Effector CD8-positive, alpha-beta T cell (primary cell): ENCODE results near the gene FAM50A.

Experiments used
- DNase-seq: peaks from one replicate; lab custom pipeline; 2025; lab: John Stamatoyannopoulos, UW

FAM50A gene

DNA sequence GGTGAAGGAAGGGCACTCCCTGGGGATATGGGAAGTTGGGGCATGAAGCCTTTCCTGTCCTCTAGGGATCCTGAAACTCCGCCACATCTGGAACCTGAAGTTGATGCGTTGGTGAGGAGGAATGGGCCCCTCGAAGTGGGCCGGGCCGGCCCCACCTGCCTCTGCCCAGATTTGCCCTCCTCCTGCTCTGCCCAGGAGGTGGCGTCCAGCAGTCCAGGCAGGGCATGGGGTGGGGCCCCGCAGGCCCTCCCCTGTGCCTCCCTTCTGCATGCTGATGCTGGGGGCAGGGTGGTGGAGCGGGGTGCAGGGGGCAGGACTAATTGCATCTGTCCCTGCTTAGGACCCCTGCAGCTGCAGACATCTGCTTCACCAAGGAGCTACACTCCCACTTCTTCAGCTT lies 30.8 kb upstream of the FAM50A start:
- no peak for DNase-seq

DNA sequence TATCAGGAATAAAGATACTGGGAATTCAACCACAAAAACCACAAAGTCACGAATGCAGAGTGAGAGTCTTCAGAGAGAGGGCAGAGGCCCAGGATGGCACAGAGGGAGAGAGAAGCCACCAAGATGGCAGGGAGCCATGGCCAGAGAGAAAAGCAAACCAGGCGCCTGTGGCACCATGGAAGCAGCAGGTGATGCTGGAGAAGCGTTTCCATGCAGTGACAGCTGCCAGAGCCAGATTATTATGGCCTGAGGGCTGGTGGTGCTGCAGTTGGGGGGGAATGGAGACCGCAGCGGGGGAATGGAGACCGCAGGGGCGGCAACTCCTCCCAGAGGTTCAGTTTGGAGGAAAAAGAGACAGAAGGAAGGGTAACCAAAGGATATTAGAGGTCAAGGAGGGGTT lies 26.8 kb upstream of the FAM50A start:
- DNase-seq, result no peak

DNA sequence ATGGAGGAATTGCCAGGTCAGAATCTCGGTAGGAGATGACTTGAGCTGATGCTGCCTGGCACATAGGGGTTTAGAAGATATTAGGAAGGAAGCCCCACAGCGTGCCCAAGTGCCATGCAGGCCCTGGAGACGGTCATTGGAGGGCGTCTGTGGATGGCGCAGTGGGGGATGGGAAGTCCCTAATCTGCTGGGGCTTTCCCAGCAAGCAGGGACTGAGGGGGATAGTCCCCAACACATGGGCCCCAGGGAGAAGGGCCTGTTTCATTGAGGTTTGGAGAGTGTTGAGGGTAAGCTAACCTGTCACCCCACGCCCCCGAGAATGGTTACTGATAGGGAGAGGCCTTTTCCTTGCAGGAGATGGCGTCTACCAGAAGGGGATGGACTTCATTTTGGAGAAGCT lies 24.8 kb upstream of the FAM50A start:
- DNase-seq, result no peak

DNA sequence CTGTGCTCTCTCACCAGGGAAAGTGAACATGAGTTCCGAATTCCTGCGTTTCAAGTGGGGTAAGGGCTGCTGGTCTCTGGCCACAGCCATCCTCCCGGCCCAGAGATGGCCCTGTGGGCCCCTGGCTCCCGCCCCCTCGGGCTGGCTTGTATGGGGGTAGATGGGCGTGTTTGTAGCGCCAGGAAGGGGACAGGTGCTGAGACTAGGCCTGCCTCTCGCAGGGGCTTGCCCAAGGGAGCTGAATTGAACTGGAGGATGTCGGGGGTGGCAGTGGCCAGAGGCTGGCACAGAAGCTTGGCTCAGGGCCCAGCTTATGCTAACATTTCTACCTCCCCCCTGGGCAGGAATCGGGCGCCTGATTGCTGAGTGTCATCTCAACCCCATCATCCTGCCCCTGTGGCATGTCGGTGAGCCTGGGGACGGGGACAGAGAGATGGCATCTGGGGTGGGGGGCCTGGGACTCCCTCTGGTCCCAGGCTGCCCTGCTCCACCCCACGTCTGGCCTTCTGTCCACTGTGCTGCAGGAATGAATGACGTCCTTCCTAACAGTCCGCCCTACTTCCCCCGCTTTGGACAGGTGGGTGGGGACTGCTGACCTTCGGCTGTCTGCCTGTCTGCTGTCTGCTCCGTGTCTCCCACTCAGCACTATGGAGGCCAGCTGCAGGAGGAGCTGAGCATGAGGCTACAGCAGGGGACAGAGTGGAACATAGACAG lies 24.1 kb upstream of the FAM50A start:
- DNase-seq, result no peak

DNA sequence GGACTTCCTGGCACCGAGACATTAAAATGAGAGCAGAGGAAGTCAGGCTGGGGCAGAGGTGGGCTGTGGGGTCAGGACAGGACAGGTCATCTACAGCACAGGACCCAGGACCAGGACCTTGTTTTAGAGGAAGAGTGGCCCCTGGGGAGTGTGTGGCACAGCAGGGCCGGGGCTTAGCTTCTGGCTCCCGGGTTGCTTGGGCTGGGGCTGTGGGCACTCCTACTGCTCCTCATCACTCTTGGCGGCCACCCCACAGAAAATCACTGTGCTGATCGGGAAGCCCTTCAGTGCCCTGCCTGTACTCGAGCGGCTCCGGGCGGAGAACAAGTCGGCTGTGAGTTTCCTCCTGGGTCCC lies 23.6 kb upstream of the FAM50A start:
- no peak for DNase-seq

DNA sequence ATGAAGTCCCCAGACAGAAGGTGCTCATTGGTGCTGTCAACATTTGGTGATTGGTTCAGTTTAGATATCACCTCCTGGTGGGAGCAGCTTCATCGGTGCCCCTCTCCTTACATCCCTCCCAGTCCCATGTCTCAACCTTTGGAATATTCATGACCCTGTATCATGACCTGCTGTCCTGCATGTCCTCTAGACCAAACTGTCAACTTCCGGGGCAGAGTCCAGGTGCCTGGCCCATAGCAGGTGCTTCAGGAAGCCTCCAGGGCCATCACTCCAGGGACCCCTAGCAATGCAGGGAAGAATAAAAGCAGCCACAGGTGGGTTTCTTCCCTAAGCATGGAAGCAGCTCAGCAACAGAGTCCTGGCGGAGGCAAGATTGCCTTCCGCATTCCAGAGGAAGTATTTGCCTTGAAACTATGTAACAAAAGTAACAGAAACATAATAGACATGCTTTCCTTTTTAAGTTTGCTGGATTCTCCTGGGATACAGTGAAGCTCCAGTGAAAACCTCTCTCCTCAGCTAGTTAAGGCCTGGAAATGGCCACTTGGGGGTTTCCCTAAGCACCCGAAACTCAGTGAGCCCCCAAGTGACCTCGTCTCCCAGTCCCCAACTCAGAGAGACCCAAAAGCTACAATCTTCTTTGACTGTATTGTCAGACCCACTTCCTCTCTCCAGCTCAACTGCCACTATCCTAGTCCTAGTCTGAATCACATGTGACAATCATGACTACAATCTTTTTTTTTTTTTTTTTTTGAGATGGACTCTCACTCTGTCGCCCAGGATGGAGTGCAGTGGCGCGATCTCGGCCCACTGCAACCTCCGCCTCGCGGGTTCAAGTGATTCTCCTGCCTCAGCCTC lies 16.8 kb upstream of the FAM50A start:
- no peak for DNase-seq

DNA sequence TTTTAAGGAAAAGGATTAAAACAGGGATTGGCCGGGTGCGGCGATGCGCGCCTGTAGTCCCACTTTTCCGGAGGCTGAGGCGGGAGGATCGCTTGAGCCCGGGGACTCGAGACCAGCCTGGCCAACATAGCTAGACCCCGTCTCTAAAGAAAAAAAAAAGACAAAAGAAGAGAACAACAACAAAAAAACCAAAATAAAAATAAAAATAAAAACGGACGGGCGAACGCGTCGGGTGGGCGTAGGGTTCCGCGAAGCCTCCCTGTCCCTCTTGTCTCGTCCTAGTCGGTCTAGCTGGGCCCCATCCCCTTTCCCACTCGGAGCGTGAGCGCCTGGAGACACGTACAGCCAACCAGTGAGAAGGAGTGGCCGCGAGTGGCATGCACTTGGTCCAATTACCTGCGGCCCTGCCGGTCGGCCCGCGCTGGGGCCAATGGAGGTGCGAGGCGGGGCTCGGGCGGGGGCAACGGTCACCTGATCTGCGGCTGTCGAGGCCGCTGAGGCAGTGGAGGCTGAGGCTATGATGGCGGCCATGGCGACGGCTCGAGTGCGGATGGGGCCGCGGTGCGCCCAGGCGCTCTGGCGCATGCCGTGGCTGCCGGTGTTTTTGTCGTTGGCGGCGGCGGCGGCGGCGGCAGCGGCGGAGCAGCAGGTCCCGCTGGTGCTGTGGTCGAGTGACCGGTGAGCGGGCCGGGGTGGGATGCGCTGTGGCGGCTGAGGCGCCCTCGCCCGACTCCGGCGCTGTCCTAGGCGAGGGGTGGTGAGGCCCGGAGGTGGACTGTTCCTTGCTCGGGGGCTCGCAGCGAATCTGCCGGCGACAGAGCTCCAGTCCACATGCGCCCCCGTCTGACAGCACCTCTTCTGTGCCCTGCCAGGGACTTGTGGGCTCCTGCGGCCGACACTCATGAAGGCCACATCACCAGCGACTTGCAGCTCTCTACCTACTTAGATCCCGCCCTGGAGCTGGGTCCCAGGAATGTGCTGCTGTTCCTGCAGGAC lies 15.5 kb upstream of the FAM50A start, which contains the start of gene ATP6AP1:
Gene ATP6AP1 (plus strand): TSS at position 502 of the 996 bp plus-strand sequence. CDS start 16 bp downstream, at position 518.
- peak; percentile 74 for DNase-seq

DNA sequence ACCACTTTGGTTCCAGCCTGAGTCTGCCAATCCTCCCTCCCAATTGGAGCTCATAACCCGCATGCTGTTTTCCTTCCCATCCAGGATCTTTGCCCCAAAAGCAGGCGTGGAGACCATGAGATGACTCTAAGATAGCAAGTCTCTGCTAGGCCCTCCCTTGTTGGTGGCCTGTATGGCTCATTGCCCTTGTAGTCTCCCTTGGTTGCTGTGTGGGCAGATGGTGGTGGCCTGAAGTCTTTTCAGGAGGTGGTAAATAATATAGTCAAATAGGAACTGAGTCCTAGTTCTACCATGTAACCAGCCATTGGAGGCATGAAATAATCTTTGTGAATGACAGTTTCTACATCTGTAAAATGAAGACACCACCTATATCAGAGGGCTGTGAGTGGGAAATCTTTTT lies 14.2 kb upstream of the FAM50A start:
- no peak for DNase-seq

DNA sequence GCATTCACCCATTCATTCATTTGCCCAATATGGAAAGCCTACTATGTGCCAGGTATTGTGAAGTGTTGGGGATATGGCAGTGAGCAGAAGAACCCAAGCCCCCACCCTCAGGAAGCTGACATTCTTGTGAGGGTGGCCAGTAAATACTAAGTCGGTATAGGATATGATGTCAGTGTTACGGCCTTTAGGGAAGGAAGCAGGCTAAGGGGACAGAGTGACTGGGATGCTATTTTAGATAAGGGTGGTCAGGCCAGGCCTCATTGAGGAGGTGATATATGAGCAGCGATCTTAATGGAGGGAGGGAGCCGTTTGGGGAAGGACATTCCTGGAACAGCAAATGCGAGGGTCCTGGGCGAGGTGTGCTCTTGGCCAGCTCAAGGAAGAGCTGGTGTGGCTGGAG lies 13.5 kb upstream of the FAM50A start:
- DNase-seq, result no peak

DNA sequence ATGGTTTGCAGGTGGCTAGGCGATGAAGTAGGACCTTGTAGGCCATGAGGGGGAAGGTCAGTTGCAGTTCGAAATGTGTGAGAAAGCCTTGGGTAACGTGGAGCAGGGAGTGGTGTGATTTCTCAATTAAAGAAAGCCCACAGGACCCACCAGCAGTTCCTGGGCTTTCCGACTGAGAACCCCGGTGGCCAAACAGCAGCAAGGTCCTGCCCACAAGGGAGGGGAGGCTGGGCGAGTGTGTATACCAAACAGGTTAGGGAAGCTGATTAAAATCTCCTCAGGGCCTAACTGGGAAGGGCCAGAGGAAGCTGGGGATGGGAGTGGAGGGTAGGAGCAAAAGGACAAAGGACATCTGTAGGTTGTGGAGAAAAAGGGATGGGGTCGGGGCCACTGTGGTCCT lies 13.0 kb upstream of the FAM50A start:
- DNase-seq, result no peak

DNA sequence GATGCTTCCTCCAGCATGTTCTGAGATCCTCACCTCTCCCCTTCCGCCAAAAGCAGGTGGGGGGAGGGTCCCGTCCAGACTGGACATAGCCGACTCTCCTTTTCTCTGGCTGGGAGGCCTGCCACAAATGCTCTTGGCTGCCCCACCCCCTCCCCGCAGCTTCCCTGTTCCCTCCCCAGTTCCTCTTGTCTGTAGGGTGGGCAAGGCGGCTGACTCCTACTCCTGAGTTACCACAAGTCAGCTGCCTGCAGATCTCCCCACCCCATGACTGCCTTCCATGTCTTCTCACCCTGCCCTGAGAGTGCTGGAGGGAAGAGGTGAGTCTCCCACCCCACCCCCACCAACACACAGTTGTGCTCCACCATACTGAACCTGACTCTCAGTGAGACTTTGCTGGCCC lies 12.6 kb upstream of the FAM50A start:
- no peak for DNase-seq

DNA sequence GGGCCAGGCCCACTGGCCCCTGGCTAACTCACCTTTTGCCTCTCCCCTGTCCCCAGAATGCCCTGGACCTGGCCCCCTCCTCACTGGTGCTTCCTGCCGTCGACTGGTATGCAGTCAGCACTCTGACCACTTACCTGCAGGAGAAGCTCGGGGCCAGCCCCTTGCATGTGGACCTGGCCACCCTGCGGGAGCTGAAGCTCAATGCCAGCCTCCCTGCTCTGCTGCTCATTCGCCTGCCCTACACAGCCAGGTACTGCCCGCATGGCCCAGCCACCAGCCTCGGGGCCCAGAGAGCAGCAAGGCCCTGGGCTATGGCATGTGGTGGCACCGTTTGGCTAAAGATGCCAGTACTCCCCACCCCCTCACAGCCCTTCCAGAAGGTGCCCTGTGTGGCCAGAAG lies 11.7 kb upstream of the FAM50A start:
- no peak for DNase-seq

DNA sequence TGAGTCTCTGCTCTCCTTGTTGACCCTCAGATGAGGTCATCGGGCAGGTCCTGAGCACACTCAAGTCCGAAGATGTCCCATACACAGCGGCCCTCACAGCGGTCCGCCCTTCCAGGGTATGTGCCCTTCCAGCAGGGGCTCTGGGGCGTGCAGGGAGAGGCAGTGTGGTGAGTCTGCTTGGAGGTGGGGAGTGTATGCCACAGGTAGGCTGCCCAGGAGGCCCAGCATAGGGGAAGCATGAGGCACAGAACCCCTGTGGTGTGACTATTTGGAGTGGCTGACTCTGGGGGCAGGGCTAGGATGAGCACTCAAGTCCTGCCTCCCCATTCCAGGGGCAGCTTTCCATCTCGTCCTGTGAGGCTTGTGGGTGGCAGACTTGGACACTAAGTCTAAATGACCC lies 10.3 kb upstream of the FAM50A start:
- DNase-seq, result no peak

DNA sequence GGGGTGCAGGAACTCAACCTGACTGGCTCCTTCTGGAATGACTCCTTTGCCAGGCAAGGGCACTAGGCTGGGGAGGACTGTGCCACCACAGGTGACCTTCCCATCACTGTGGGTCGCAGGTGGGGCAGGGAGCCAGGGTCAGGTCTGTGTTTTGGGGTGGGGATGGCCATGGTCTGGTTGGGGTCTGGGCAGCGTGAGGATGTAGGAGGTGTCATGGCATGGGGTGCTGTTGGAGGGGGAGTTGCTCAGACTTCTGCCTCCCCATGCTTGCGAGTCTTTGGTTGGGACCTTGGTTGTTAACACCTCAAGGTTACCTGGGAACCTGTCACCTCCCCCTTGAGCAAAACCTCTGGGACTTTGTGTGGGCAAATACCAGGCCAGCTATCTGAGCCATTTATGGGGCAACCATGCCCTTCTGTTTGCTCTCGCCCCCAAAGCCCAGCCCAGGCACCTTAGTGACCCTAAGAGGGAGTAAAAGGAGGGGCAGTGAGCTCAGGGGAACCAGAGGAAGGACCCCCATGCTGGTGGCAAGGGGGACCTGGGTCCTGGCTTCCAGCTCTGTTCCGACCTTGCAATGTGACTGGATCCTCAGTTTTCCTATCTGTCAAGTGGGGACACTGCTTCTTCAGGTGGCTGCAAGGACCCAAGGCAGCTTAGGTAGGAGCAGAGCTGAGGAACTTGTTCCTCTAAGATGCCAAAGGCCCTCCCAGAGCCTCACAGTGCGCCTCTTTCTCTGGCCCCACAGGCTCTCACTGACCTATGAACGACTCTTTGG lies 9.4 kb upstream of the FAM50A start:
- DNase-seq, result no peak

DNA sequence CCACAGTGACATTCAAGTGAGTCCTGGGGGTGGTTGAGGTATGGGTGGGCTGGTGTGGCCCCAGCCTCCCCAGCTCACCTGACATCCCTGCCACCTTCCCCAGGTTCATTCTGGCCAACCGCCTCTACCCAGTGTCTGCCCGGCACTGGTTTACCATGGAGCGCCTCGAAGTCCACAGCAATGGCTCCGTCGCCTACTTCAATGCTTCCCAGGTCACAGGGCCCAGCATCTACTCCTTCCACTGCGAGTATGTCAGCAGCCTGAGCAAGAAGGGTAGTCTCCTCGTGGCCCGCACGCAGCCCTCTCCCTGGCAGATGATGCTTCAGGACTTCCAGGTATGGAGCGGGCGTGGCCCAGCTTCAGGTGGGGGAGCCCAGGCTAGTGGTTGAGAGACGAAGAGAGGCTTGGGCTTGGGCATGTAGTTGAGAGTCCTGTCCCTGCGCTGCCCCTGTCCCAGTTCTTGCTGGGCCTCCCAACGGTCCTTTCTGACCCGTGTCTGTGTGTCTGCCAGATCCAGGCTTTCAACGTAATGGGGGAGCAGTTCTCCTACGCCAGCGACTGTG lies 8.7 kb upstream of the FAM50A start:
- DNase-seq, result no peak

DNA sequence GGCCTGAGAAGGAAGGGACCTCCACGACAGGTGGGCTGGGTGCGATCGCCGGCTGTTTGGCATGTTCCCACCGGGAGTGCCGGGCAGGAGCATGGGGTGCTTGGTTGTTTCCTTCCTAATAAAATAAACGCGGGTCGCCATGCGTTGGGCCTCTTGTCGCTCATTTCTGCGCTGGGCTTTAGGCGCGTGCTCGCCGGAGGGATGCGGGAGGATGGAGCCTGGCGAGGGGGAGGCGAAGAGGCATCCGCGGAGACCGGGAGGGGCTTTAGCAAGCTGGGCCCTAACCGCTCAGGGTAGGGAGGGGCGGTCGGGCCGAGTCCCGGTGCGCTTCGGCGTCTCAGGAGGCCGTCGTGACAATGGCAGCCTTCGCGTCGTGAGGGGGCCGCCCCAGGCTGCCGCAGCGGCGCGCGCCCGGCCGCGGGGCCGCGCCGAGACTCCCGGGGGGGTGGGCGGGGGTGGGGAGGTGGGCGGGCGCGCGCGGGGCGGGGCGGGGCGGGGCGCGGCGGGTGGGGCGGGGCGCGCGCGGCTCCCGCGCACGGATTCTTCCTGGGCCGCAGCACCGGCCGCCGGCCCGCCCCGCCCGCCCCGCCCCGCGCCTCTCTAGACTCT lies 7.5 kb upstream of the FAM50A start:
- DNase-seq, result peak; percentile 38

DNA sequence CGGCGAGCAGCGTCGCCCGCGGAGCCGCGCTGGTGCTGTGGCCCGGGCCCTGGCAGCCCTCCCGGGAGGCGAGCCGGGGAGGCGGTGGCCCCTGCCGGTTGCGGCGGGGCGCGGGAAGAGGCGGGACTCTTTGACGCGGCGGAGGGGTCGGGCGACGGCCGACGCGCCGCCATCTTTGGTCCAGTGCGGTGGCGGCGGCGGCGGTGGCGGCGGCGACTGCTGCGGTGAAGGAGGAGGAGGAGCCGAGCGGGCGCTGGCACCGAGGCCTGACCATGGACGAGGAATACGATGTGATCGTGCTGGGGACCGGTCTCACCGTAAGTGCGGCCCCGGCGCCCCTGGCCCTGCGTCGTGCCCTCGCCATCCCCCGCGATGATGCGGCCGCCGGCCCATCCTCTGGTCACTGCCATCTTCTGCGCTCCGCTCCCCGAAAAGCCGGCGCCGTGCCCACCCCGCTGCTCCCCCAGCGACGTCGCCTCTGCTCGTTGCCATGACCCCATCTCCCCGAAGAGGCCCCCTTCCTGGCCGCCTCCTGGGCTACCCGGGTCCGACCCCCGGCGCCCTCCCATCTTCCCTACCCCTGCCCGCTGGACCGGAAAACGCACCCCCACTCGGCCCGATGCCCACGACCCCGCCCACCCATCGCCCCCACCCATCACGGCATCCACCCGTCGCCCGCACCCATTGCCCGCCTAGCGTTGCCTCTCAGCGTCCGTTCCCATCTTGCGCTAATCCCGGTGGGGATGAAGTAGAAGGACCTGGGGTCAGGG lies 6.8 kb upstream of the FAM50A start, which contains the start of gene GDI1:
Gene GDI1 (plus strand): TSS at position 172 of the 770 bp plus-strand sequence. CDS start 101 bp downstream, at position 273.
- DNase-seq, result peak; percentile 50

DNA sequence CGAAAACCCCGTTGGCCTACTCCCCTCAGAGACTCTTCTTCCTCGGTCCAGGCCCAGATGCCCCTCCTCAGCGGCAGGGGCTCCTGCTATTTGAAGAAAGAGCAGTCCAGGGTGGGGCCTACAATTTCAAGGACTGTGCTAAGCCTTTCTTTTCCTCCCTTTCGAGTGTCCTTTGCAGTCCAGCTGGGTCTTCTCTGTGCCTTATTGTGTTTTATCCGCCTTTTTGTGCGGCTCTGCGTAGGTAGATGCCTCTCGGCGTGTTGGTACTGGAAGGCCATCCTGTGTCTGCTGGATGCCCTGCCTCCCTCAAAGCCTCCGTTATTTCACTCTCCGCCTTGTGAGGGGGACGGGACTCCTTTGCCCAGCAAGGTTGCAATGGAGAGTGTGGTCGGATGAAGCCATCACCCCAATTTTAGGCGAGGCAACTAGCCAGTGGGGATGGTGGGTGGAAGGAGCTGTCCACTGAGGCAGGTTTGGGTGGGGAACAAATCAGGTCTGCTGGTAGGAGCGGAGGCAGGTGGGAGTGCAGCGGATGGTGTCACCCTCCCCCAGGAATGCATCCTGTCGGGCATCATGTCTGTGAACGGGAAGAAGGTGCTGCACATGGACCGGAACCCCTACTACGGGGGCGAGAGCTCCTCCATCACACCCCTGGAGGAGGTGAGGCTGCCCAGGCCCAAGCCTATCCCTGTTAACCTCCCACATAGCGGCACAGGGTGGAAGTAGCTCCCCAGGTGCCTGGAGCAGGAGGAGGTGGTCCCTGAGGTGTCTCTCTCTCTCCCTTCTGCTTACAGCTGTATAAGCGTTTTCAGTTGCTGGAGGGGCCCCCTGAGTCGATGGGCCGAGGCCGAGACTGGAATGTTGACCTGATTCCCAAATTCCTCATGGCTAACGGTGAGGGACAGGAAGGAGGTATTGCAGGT lies 5.7 kb upstream of the FAM50A start:
- no peak for DNase-seq

DNA sequence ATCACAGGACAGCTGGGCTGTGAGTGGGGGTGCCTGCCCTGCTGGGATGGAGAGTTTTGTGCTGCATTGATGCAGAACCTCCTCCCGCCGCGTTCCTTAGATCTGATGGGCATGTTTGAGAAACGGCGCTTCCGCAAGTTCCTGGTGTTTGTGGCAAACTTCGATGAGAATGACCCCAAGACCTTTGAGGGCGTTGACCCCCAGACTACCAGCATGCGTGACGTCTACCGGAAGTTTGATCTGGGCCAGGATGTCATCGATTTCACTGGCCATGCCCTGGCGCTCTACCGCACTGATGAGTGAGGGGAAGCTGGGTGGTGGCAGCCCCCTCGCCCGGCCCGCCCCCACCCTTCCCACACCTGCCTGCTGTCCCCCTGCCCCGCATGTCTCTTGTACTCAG lies 4.1 kb upstream of the FAM50A start:
- no peak for DNase-seq
